Ishikawa (cell line): ENCODE data around the gene PPID.

Experiments used
- CREB1 ChIP-seq: IDR thresholded peaks from 2 replicates; pipeline ENCODE4 v1.6.1; 2012; ENCODE audit warnings: low read depth
- MAX ChIP-seq: IDR thresholded peaks from 2 replicates; pipeline ENCODE4 v1.6.1; 2012
- RAD21 ChIP-seq: IDR thresholded peaks from 2 replicates; pipeline ENCODE4 v1.6.1; 2012; ENCODE audit warnings: low read depth
- TEAD4 ChIP-seq: IDR thresholded peaks from 2 replicates; pipeline ENCODE4 v1.6.1; 2012
- ZBTB7A ChIP-seq: IDR thresholded peaks from 2 replicates; pipeline ENCODE4 v1.6.1; 2012; ENCODE audit warnings: low read depth

- TF ChIP-seq RAD21 = no peak
- TF ChIP-seq MAX = no peak
- no peak for TF ChIP-seq CREB1
- TF ChIP-seq ZBTB7A = no peak
- TF ChIP-seq TEAD4 = no peak
Observed at GRCh38 chr4:158673633-158674032, 49.6 kb downstream of the PPID start.
